Skeletal muscle satellite cell (primary cell): Measurements from ENCODE around the gene RHBDD1.

Source experiments
- H3K27me3 ChIP-seq: 2 replicates; pipeline ENCODE4 v1.7.0; 2013; ENCODE audit warnings: low read length; ENCODE audit not compliant: control insufficient read depth, insufficient read depth
- H3K36me3 ChIP-seq: 2 replicates; pipeline ENCODE4 v1.7.0; 2013; ENCODE audit warnings: mild to moderate bottlenecking, control low read depth, low read length; ENCODE audit not compliant: insufficient read depth
- H3K4me1 ChIP-seq: 2 replicates; pipeline ENCODE4 v1.7.0; 2013; ENCODE audit warnings: low read length; ENCODE audit not compliant: control insufficient read depth, insufficient read depth
- H3K4me2 ChIP-seq: 2 replicates; pipeline ENCODE4 v1.7.0; 2013; ENCODE audit warnings: mild to moderate bottlenecking, low read length
- H3K4me3 ChIP-seq: 2 replicates; pipeline ENCODE4 v1.7.0; 2013; ENCODE audit warnings: low read length
- H3K9ac ChIP-seq: 2 replicates; pipeline ENCODE4 v1.7.0; 2013; ENCODE audit warnings: mild to moderate bottlenecking, low read depth, low read length, moderate library complexity
- H3K9me3 ChIP-seq: replicated peaks from 2 replicates; pipeline ENCODE4 v1.7.0; 2013; ENCODE audit warnings: mild to moderate bottlenecking, control low read depth, low read length

The RHBDD1 gene

GRCh38 chr2:226891780-226892590, 56.1 kb downstream of the RHBDD1 start:
- Histone ChIP-seq H3K27me3 (no peaks in the 10 kb centered on the region), H3K9ac (no peak overlapping the region), H3K9me3 (no peaks in the 10 kb centered on the region), H3K4me2 (peak overlapping the region; percentile 42), H3K36me3 (no peaks in the 10 kb centered on the region), H3K4me3 (peak overlapping the region; percentile 21), H3K4me1 (peaks cover 46% of the 10 kb centered on the region)

DNA sequence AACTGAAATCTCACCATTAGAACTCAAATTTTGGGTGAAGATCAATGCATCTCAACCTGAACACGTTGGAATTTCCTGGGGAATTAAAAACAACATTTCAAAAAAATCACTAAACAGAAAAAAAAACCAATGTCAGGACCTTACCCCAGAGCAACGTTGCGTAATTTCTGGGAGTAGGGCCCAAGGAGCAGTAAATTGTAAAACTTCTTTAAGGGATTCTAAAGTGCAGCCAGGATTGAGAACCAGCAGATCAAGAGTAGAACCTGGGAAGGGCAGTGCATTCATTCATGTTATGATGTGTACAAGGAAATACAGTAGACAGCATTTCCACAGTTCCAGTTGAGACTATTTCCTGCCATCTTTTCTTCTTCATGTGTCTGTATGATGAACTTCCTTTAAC, 56.9 kb downstream of the RHBDD1 start:
- H3K9ac ChIP-seq: no peak overlapping the region
- peak overlapping the region; percentile 4 for H3K4me3 ChIP-seq
- H3K36me3 ChIP-seq: no peaks in the 10 kb centered on the region
- no peaks in the 10 kb centered on the region for H3K27me3 ChIP-seq
- H3K4me1 ChIP-seq: peaks cover 40% of the 10 kb centered on the region
- H3K4me2 ChIP-seq: peak overlapping the region; percentile 29
- no peaks in the 10 kb centered on the region for H3K9me3 ChIP-seq

- peak overlapping the region; percentile 4 for H3K4me3 ChIP-seq
- H3K4me1 ChIP-seq: peaks cover 35% of the 10 kb centered on the region
- H3K9me3 ChIP-seq: no peaks in the 10 kb centered on the region
- no peaks in the 10 kb centered on the region for H3K36me3 ChIP-seq
- no peak overlapping the region for H3K9ac ChIP-seq
- no peaks in the 10 kb centered on the region for H3K27me3 ChIP-seq
- peak overlapping the region; percentile 29 for H3K4me2 ChIP-seq
Measured at GRCh38 chr2:226893216-226893615, 57.4 kb downstream of the RHBDD1 start.

GRCh38 chr2:226894752-226895151, 58.9 kb downstream of the RHBDD1 start:
- H3K27me3 ChIP-seq: no peaks in the 10 kb centered on the region
- peaks cover 25% of the 10 kb centered on the region for H3K4me1 ChIP-seq

GRCh38 chr2:226895579-226895978, 59.7 kb downstream of the RHBDD1 start:
- Histone ChIP-seq H3K36me3 (no peaks in the 10 kb centered on the region), H3K9ac (no peak overlapping the region), H3K9me3 (no peaks in the 10 kb centered on the region), H3K4me2 (no peak overlapping the region), H3K4me3 (no peak overlapping the region), H3K4me1 (peaks cover 25% of the 10 kb centered on the region), H3K27me3 (no peaks in the 10 kb centered on the region)

More at GRCh38 chr2:226894752-226895151, 58.9 kb downstream of the RHBDD1 start:
- Histone ChIP-seq H3K9me3 (no peaks in the 10 kb centered on the region), H3K9ac (no peak overlapping the region), H3K4me3 (no peak overlapping the region), H3K4me2 (no peak overlapping the region), H3K36me3 (no peaks in the 10 kb centered on the region)

GRCh38 chr2:226898121-226898520, 62.3 kb downstream of the RHBDD1 start:
- Histone ChIP-seq H3K36me3 (no peaks in the 10 kb centered on the region), H3K9ac (no peak overlapping the region), H3K4me3 (no peak overlapping the region), H3K4me2 (no peak overlapping the region), H3K9me3 (no peaks in the 10 kb centered on the region), H3K27me3 (no peaks in the 10 kb centered on the region), H3K4me1 (peaks cover 27% of the 10 kb centered on the region)

DNA sequence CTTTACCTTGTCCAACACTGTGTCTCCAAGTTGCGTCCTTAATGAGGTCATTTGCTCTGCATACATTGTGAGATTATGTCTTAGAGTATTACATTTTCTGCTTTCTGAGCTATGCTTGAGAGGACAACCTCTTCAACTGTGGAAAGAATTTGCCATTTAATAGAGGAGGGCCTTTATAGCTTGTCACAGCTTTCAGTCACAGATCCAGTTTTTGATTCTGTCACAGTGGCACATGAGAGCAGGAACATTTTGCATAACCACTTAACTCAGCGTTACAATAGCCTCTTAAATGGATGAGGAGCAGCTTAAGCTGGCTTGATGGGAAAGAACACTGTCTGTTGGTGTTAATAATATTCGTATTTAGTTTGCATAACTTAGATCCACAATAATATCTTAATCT, 63.0 kb downstream of the RHBDD1 start:
- H3K4me1 ChIP-seq: peaks cover 27% of the 10 kb centered on the region
- H3K4me2 ChIP-seq: no peak overlapping the region

DNA sequence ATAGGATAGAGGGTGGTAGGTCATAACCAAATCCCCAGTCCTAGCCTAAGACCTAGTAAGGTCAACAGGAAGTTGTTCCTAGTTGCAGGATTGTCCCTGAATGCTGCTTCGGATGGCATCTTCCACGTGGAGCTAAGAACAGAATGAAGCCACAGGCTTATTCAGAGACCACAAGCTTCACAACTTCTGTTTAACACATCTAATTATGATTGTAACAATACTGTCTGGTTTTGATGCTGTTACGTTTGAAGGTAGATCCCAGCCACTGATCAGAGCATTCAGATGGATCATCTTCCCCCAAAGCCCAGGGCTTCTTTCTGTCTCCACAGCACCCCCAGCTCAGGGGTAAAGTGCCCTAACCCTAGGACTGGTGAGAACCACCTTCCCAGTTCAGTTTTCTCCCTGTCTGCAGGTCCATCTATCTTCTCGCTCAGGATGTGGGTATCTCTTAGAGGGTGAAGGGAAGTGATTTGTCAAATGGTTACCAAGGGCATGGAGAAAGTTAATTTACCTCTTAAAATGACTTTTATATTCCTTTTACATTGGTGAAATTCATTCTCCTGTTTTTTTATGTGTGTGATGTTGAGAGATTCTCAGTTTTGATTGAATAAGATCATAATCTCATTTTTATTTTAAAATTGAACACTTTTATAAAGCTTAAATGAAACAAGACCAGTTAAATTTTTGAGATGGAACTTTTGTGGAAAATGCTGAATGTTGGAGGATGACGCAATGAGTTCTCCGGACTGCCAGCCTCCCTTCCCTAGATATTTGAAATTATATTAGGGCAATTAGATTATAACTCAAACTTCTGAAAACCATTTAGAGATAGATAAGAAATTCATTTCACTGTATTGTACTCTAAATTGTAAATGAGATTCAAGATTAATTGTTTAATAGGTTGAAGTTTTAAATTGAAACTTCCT, 66.5 kb downstream of the RHBDD1 start:
- H3K36me3 ChIP-seq: no peaks in the 10 kb centered on the region
- H3K4me2 ChIP-seq: peak overlapping the region; percentile 57
- H3K9ac ChIP-seq: peak overlapping the region; percentile 57
- no peaks in the 10 kb centered on the region for H3K27me3 ChIP-seq
- H3K4me1 ChIP-seq: peaks cover 32% of the 10 kb centered on the region
- no peak overlapping the region for H3K4me3 ChIP-seq
- no peaks in the 10 kb centered on the region for H3K9me3 ChIP-seq

More for the DNA sequence above, 63.0 kb downstream of the RHBDD1 start:
- H3K9ac ChIP-seq: no peak overlapping the region
- no peak overlapping the region for H3K4me3 ChIP-seq
- no peaks in the 10 kb centered on the region for H3K36me3 ChIP-seq
- no peaks in the 10 kb centered on the region for H3K27me3 ChIP-seq
- H3K9me3 ChIP-seq: no peaks in the 10 kb centered on the region

- peak overlapping the region; percentile 57 for H3K4me2 ChIP-seq
- no peaks in the 10 kb centered on the region for H3K9me3 ChIP-seq
- H3K9ac ChIP-seq: peak overlapping the region; percentile 57
- H3K27me3 ChIP-seq: no peaks in the 10 kb centered on the region
- peaks cover 32% of the 10 kb centered on the region for H3K4me1 ChIP-seq
- no peaks in the 10 kb centered on the region for H3K36me3 ChIP-seq
- no peak overlapping the region for H3K4me3 ChIP-seq
Measured at GRCh38 chr2:226903179-226903578, 67.3 kb downstream of the RHBDD1 start.

DNA sequence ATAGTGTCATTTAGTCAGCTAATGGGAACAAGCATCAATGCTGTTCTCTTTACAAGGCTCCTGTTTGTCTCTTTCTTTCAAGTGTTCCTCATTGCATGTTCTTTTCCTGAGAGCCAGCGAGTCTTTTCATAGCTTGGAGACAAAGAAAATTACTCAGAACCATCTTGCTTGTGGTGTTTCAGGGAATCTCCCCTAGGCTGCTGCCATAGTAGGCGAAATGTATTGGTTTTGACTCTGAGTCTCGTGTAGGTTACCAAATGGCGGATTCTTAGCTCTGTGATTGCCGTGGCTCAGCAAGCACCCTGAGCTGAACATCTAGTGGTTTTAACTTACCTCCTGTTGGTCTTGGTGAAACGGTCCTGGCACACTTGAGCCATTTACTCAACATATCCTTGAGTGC, 68.7 kb downstream of the RHBDD1 start:
- H3K9ac ChIP-seq: no peak overlapping the region
- H3K27me3 ChIP-seq: no peaks in the 10 kb centered on the region
- peaks cover 3% of the 10 kb centered on the region for H3K36me3 ChIP-seq
- no peak overlapping the region for H3K4me2 ChIP-seq
- no peaks in the 10 kb centered on the region for H3K9me3 ChIP-seq
- peaks cover 39% of the 10 kb centered on the region for H3K4me1 ChIP-seq
- no peak overlapping the region for H3K4me3 ChIP-seq

DNA sequence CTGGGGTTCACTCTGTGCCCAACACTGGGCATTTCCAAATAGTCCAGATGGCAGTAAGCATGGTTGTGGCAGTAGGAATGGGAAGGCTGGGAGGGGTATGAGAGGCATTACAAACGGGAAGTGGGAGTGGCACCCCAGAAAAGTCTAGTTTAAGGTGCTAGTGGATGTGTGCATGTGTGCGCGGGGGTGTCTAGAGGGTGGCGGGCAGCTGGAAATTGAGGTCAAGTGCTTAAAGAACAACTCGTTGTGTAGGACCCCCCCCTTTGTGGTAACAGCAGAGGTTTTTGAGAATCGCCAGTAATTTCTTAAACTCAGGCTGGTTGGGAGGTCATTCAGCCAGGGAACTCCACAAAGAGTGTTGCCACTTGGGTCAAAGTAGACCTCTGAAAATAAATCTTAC, 69.9 kb downstream of the RHBDD1 start:
- no peaks in the 10 kb centered on the region for H3K27me3 ChIP-seq
- H3K9ac ChIP-seq: no peak overlapping the region
- H3K4me2 ChIP-seq: no peak overlapping the region
- H3K4me1 ChIP-seq: peaks cover 39% of the 10 kb centered on the region
- no peaks in the 10 kb centered on the region for H3K9me3 ChIP-seq
- no peak overlapping the region for H3K4me3 ChIP-seq
- H3K36me3 ChIP-seq: peaks cover 5% of the 10 kb centered on the region
